ENCODE data around the gene ADCY10.
"Not testable (repeated sequence)": the region's sequence is repeated elsewhere in the genome, so short reads cannot be mapped to it uniquely, and the experiment has no call there.

Gene ADCY10

GRCh38 chr1:167880580-167881021 is 33.3 kb downstream of the ADCY10 start:
- DNase-seq = no peak

- DNase-seq = no peak
Measured at GRCh38 chr1:167879508-167879907, 34.4 kb downstream of the ADCY10 start.

GRCh38 chr1:167878372-167879160 is 35.4 kb downstream of the ADCY10 start:
- no peak for DNase-seq

GRCh38 chr1:167876597-167877175 is 37.2 kb downstream of the ADCY10 start:
- DNase-seq = no peak

- DNase-seq = no peak
Measured at GRCh38 chr1:167871331-167871730, 42.6 kb downstream of the ADCY10 start.

- not testable (repeated sequence) for DNase-seq
Measured at GRCh38 chr1:167869157-167870001, 44.6 kb downstream of the ADCY10 start.

- not testable (repeated sequence) for DNase-seq
Measured at GRCh38 chr1:167866739-167867414, 47.1 kb downstream of the ADCY10 start.

- DNase-seq = not testable (repeated sequence)
Measured at GRCh38 chr1:167866326-167866725, 47.6 kb downstream of the ADCY10 start.

- not testable (repeated sequence) for DNase-seq
Measured at GRCh38 chr1:167865804-167866308, 48.1 kb downstream of the ADCY10 start.

- DNase-seq = not testable (repeated sequence)
Measured at GRCh38 chr1:167865193-167865592, 48.7 kb downstream of the ADCY10 start.

GRCh38 chr1:167864392-167865032 is 49.4 kb downstream of the ADCY10 start:
- no peak for DNase-seq

GRCh38 chr1:167863921-167864279 is 50.0 kb downstream of the ADCY10 start:
- no peak for DNase-seq

GRCh38 chr1:167863191-167863920 is 50.6 kb downstream of the ADCY10 start:
- peak in 1 of 2 donors; percentile 1 for DNase-seq

- DNase-seq = no peak
Measured at GRCh38 chr1:167862432-167863076, 51.4 kb downstream of the ADCY10 start.

- DNase-seq = no peak
Measured at GRCh38 chr1:167861664-167862381, 52.1 kb downstream of the ADCY10 start.

GRCh38 chr1:167860231-167860923 is 53.6 kb downstream of the ADCY10 start:
- DNase-seq = no peak

- DNase-seq = no peak
Measured at GRCh38 chr1:167856711-167857418, 57.1 kb downstream of the ADCY10 start.

- no peak for DNase-seq
Measured at GRCh38 chr1:167854184-167854583, 59.8 kb downstream of the ADCY10 start.

- DNase-seq = no peak
Measured at GRCh38 chr1:167849666-167850065, 64.3 kb downstream of the ADCY10 start.
